Activated CD4-positive, CD25-positive, alpha-beta regulatory T cell treated with anti-CD3 and anti-CD28 coated beads, Interleukin-2, amount 50 U/mL, for 16 hours (primary cell): ENCODE results near the gene STUM.
"Not testable (repeated sequence)": the region's sequence is repeated elsewhere in the genome, so short reads cannot be mapped to it uniquely, and the experiment has no call there.

Source experiments
- DNase-seq: peaks from one replicate; pipeline ENCODE4 v3.0.0-alpha.2; 2020; ENCODE audit warnings: low read depth, low spot score

The STUM gene

GRCh38 chr1:226581650-226582330 is 33.2 kb downstream of the STUM start:
- DNase-seq: no peak

GRCh38 chr1:226582966-226583365 is 34.4 kb downstream of the STUM start:
- no peak for DNase-seq

- no peak for DNase-seq
Observed at GRCh38 chr1:226584164-226584563, 35.6 kb downstream of the STUM start.

DNA sequence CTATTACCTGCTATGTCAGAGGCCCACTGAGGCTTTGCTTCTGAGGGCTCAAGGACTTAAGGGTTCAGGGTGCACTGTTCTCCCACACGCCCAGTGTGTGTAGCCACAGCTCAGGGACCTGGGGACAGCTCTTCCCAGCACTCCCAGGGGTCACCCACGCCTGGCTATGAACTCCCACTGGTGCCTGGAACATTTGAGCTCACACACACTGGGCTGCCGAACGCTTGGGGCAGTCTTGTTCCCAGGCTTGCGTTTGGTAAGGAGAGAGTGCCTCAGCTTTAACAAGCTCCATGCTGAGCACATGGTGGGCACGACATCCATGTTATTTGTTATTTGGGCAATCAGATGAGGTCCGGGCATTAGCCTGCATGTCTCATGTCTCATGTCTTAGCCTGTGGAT is 37.6 kb downstream of the STUM start:
- no peak for DNase-seq

- DNase-seq: no peak
Observed at GRCh38 chr1:226586650-226587422, 38.3 kb downstream of the STUM start.

DNA sequence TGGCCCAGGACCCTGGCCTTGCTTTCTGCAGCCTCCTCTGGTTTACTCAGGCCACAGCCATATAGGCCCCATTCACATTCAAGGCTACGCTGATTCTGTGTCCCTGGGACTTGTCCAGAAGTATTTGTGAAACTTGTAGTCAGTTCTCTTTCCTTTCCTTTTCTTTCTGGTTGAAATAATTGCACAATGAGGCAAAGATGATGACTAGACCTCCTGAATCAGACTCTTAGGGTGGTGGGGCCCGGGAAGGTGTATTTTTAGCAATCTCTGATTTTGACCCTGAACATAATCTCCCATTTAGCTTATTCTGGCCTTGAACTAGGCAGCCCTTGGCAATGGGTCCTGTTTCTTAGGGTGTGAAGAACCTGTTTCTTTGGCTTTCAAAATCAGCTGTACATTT is 39.9 kb downstream of the STUM start:
- no peak for DNase-seq

- DNase-seq: no peak
Observed at GRCh38 chr1:226589008-226589733, 40.6 kb downstream of the STUM start.

GRCh38 chr1:226590614-226591013 is 42.0 kb downstream of the STUM start:
- no peak for DNase-seq

DNA sequence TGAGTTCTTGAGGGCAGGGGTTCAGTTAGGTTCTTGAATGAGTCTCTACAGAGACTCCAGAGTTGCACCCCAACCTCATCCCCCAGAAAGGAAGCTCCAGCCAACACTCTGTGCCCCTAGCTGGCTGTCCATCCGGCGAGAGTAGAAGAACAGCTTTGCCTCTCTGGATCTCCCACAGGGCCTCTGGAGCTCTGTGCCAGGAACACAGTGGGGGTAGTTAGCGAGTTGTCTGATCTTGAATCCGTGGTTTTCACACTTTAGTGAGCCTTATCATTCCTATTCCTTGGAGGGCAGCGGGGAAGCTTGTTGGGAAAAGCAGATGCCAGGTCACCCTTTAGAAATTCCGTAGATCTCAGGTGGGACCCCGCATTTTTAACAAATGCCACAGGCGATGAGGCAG is 45.0 kb downstream of the STUM start:
- no peak for DNase-seq

- no peak for DNase-seq
Observed at GRCh38 chr1:226596531-226597165, 48.1 kb downstream of the STUM start.

GRCh38 chr1:226597616-226598454 is 49.3 kb downstream of the STUM start:
- no peak for DNase-seq

DNA sequence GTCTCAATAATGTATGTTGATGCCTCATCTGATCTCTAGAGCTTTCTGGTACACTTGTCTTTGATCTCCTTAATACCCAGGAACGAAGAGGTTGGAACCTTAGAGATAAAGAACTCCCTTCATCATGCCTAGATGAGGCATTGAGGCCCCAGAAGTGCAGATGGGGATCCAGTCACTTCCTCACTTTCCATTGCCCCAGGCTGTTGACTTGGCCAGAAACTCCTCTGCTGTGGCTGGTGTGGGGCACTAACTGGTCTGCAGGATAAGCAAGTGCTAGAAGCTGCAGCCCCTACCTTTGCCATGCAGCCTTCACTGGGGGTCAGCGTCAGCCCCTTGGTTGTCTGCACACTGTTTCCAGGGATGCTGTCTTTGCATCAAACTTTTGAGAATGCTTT is 49.9 kb downstream of the STUM start:
- DNase-seq: no peak

DNA sequence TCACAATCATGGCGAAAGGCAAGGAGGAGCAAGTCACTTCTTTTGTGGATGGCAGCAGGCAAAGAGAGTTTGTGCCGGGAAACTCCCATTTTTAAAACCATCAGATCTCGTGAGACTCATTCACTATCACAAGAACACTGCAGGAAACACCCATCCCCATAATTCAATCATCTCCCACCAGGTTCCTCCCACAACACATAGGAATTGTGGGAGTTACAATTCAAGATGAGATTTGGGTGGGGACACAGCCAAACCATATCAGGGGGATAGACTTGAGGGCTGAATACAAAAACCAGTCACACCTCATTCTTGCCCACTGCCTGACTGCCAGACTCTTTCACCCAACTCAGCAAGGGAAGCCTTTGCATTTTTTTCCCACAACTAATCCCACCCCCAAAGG is 50.4 kb downstream of the STUM start:
- DNase-seq: not testable (repeated sequence)

DNA sequence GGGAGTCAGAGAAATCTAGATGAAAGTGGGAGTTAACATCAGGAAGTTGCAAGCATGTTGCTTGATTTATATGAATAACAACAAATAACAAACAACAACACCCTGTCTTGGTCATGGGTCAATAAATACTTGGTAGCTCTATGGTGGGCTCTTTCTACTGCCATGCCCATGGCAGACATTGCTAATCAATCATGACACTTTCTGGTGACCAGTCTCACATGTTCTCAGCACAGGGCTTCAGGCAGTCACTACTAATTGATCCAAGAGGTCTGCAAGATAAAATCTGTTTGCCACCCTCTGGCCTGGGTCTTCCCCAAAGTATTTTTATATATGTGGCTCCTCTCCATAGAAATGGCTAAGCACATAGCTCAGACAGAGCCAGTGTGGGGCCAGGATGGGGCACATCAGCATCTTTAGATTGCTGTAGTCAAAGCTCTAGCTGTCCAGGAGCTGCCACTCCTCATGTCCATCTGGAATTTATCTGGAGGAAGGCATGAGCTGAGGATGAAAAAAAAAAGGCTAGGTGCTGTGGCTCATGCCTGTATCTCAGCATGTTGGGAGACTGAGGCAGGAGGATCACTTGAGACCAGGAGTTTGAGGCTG is 51.2 kb downstream of the STUM start:
- no peak for DNase-seq

DNA sequence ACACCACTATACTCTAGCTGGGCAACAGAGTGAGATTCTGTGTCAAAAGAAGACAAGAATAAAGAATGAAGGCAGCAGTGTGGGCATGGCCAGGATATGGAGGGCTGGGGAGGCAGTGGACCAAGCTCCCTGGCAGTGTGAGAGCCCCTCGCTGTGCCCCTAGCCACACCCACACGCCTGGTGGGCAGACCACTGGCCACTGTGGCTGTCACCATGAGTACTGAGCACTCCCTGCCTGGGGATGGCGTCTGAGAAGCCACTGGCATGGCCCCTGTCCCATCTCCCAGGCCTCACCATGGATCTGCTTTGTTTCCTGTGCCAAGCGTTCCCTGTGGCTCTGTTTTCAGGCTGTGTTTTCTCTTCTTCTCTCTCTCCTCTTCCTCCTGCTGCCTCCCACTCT is 51.7 kb downstream of the STUM start:
- DNase-seq: no peak

- DNase-seq: no peak
Observed at GRCh38 chr1:226601456-226601855, 52.9 kb downstream of the STUM start.

DNA sequence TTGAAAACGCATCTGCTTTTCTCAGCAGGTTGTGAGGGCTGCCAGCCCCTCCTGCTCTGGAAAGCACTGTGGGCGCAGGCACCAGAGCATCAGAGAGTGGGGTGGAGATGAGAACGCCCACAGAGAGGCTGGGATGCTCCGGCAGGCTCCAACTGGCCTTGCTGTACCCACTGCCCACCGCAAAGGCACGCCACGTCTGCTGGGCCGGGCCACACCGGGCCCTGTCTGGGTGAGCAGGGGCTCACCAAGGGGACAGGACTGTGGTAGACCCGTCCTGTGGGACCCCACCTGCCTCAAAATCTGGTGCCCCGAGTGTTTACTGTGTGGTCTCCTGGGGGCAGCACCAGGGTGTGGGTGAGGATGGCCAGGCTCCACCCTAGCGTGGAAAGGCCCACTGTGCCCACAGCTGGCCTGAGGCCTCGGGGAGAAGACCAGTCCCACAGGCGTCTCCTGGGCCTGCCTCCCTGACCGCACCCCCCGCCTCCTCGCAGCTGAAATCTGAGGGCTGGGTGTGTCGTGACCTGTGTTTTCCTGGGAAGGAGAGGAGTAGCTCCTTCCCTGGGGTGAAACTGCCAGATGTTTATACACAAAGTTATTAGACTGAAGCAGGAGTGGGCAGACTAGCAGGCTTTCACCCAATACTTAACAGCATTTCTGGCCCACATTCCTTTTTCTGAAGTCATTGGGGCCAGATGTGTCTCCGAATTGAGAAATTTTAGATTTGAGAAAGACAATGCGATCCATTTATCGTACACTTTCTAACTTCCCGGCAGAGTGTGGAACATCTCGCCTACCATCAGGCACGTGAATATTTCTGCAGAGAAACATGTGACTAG is 53.8 kb downstream of the STUM start:
- no peak for DNase-seq

- DNase-seq: no peak
Observed at GRCh38 chr1:226603022-226603857, 54.7 kb downstream of the STUM start.
